T-helper 2 cell (primary cell): ENCODE measurements around the gene MOB1A.
"Not testable (repeated sequence)": the region's sequence is repeated elsewhere in the genome, so short reads cannot be mapped to it uniquely, and the experiment has no call there.

Experiments
- DNase-seq, 5 experiments: peaks; one replicate each; pipeline versions ENCODE4 v3.0.0 to v3.0.0-alpha.2; 2012 to 2022

MOB1A gene

GRCh38 chr2:74148457-74149246 is 30.0 kb downstream of the MOB1A start:
- DNase-seq, result no peak

- DNase-seq, result peak; percentile 61 to 88 (median 73)
Measured at GRCh38 chr2:74147727-74148456, 30.8 kb downstream of the MOB1A start, which contains the start of gene BOLA3. BOLA3 (minus strand) TSS chr2:74147912; CDS start chr2:74147874, 38 bp downstream.

GRCh38 chr2:74146929-74147726 is 31.6 kb downstream of the MOB1A start:
- peak in 1 of 5 experiments; percentile 68 for DNase-seq

- no peak for DNase-seq
Measured at GRCh38 chr2:74142340-74142739, 36.3 kb downstream of the MOB1A start.

- DNase-seq, result no peak
Measured at GRCh38 chr2:74138600-74139323, 39.9 kb downstream of the MOB1A start.

- no peak for DNase-seq
Measured at GRCh38 chr2:74137651-74138599, 40.8 kb downstream of the MOB1A start.

GRCh38 chr2:74131901-74132300 is 46.8 kb downstream of the MOB1A start:
- DNase-seq, result no peak

GRCh38 chr2:74130211-74130995 is 48.3 kb downstream of the MOB1A start:
- DNase-seq, result no peak

GRCh38 chr2:74128206-74128605 is 50.5 kb downstream of the MOB1A start:
- DNase-seq, result no peak

- DNase-seq, result not testable (repeated sequence)
Measured at GRCh38 chr2:74123955-74124354, 54.7 kb downstream of the MOB1A start.

- not testable (repeated sequence) for DNase-seq
Measured at GRCh38 chr2:74121846-74122245, 56.8 kb downstream of the MOB1A start.

- DNase-seq, result peak; percentile 62 to 91 (median 73)
Measured at GRCh38 chr2:74119912-74120825, 58.5 kb downstream of the MOB1A start.

- DNase-seq, result no peak
Measured at GRCh38 chr2:74119339-74119738, 59.3 kb downstream of the MOB1A start.

- no peak for DNase-seq
Measured at GRCh38 chr2:74111380-74111779, 67.3 kb downstream of the MOB1A start.

- DNase-seq, result no peak
Measured at GRCh38 chr2:74110537-74110936, 68.1 kb downstream of the MOB1A start.

GRCh38 chr2:74109551-74109950 is 69.1 kb downstream of the MOB1A start:
- no peak for DNase-seq

GRCh38 chr2:74107071-74107470 is 71.6 kb downstream of the MOB1A start:
- no peak for DNase-seq

- DNase-seq, result no peak
Measured at GRCh38 chr2:74105413-74105812, 73.3 kb downstream of the MOB1A start.

- peak in 1 of 5 experiments; percentile 13 for DNase-seq
Measured at GRCh38 chr2:74104839-74105238, 73.8 kb downstream of the MOB1A start.
